ENCODE measurements around the gene NUP107.
"Not testable (repeated sequence)": the region's sequence is repeated elsewhere in the genome, so short reads cannot be mapped to it uniquely, and the experiment has no call there.

NUP107 gene

DNA sequence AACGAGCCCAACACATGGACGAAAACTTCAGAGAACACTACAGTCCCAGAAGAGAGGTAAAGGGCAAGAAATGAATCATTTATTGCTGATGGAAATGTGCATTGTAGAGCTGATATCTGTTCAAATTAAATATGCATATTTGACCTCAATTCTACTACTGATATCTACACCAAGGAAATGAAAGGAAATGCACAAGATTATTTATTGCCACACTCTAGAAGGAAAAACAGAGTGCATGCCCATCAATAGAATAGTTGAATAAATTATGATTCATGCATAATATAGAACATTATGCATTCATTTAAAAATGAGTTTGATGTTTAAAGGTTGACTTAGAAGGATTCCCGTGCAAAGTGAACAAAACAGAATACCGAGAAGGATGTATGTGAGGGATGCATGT lies 15.6 kb upstream of the NUP107 start:
- Histone ChIP-seq H3K27me3 (ENCODE audit: insufficient read depth, low read depth) (no peaks in the 10 kb centered on the region), H3K79me2 (ENCODE audit: insufficient read depth, low read depth) (no peaks in the 10 kb centered on the region), H3K4me1 (ENCODE audit: low read depth, poor library complexity, severe bottlenecking) (peaks cover 10% of the 10 kb centered on the region), H2AFZ (ENCODE audit: low read depth) (no peak overlapping the region), H3K4me2 (no peak overlapping the region), H4K20me1 (ENCODE audit: insufficient read depth) (no peaks in the 10 kb centered on the region), H3K4me3 (IDR thresholded peaks at IDR 0.05; ENCODE audit: insufficient read depth, low read depth, low read length) (no peak overlapping the region), H3K27ac (no peak overlapping the region), H3K36me3 (ENCODE audit: insufficient read depth) (no peaks in the 10 kb centered on the region), H3K9ac (no peak overlapping the region)
- no peak for TF ChIP-seq CTCF (conservative IDR thresholded peaks at IDR 0.05; ENCODE audit: low read depth, low read length)

GRCh38 chr12:68673788-68674187 lies 13.0 kb upstream of the NUP107 start:
- no peaks in the 10 kb centered on the region for H3K79me2 ChIP-seq (ENCODE audit: insufficient read depth, low read depth)
- H3K36me3 ChIP-seq (ENCODE audit: insufficient read depth) = no peaks in the 10 kb centered on the region
- peaks cover 10% of the 10 kb centered on the region for H3K4me1 ChIP-seq (ENCODE audit: low read depth, poor library complexity, severe bottlenecking)
- H3K27me3 ChIP-seq (ENCODE audit: insufficient read depth, low read depth) = no peaks in the 10 kb centered on the region
- no peak overlapping the region for H3K4me2 ChIP-seq
- no peak overlapping the region for H3K27ac ChIP-seq
- no peaks in the 10 kb centered on the region for H4K20me1 ChIP-seq (ENCODE audit: insufficient read depth)
- no peak for TF ChIP-seq CTCF (conservative IDR thresholded peaks at IDR 0.05; ENCODE audit: low read depth, low read length)
- no peak overlapping the region for H3K4me3 ChIP-seq (IDR thresholded peaks at IDR 0.05; ENCODE audit: insufficient read depth, low read depth, low read length)
- H2AFZ ChIP-seq (ENCODE audit: low read depth) = no peak overlapping the region
- H3K9ac ChIP-seq = no peak overlapping the region

GRCh38 chr12:68674376-68674775 lies 12.4 kb upstream of the NUP107 start:
- Histone ChIP-seq H2AFZ (ENCODE audit: low read depth) (no peak overlapping the region), H4K20me1 (ENCODE audit: insufficient read depth) (no peaks in the 10 kb centered on the region), H3K36me3 (ENCODE audit: insufficient read depth) (no peaks in the 10 kb centered on the region), H3K4me1 (ENCODE audit: low read depth, poor library complexity, severe bottlenecking) (peaks cover 10% of the 10 kb centered on the region), H3K27ac (no peak overlapping the region), H3K4me3 (IDR thresholded peaks at IDR 0.05; ENCODE audit: insufficient read depth, low read depth, low read length) (no peak overlapping the region), H3K4me2 (no peak overlapping the region), H3K9ac (no peak overlapping the region), H3K79me2 (ENCODE audit: insufficient read depth, low read depth) (no peaks in the 10 kb centered on the region), H3K27me3 (ENCODE audit: insufficient read depth, low read depth) (no peaks in the 10 kb centered on the region)
- TF ChIP-seq CTCF (conservative IDR thresholded peaks at IDR 0.05; ENCODE audit: low read depth, low read length) = no peak

- H3K4me2 ChIP-seq = no peak overlapping the region
Measured at GRCh38 chr12:68675101-68675842, 11.5 kb upstream of the NUP107 start.

DNA sequence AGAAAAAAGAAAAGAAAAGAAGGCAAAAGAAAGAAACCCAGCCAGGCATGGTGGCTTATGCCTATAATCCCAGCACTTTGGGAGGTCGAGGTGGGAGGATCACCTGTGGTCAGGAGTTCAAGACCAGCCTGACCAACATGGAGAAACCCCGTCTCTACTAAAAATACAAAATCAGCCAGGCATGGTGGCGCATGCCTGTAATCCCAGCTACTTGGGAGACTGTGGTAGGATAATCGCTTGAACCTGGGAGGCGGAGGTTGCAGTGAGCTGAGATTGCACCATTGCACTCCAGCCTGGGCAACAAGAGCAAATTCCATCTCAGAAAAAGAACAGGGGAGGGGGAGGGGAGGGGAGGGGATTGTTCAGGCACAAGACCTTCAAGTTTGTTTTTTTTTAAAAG lies 9.9 kb upstream of the NUP107 start:
- H3K36me3 ChIP-seq (ENCODE audit: insufficient read depth); H2AFZ ChIP-seq (ENCODE audit: low read depth); H3K4me2 ChIP-seq; H3K9ac ChIP-seq; H3K79me2 ChIP-seq (ENCODE audit: insufficient read depth, low read depth); H3K27ac ChIP-seq; H3K27me3 ChIP-seq (ENCODE audit: insufficient read depth, low read depth); H3K4me3 ChIP-seq (IDR thresholded peaks at IDR 0.05; ENCODE audit: insufficient read depth, low read depth, low read length); H4K20me1 ChIP-seq (ENCODE audit: insufficient read depth): not testable (repeated sequence)
- H3K4me1 ChIP-seq (ENCODE audit: low read depth, poor library complexity, severe bottlenecking) = peaks cover 10% of the 10 kb centered on the region

More at GRCh38 chr12:68675101-68675842, 11.5 kb upstream of the NUP107 start:
- H3K4me3 ChIP-seq (IDR thresholded peaks at IDR 0.05; ENCODE audit: insufficient read depth, low read depth, low read length) = no peak overlapping the region
- H3K4me1 ChIP-seq (ENCODE audit: low read depth, poor library complexity, severe bottlenecking) = peaks cover 10% of the 10 kb centered on the region
- no peaks in the 10 kb centered on the region for H3K79me2 ChIP-seq (ENCODE audit: insufficient read depth, low read depth)
- no peak overlapping the region for H3K9ac ChIP-seq
- TF ChIP-seq CTCF (conservative IDR thresholded peaks at IDR 0.05; ENCODE audit: low read depth, low read length) = no peak
- no peaks in the 10 kb centered on the region for H4K20me1 ChIP-seq (ENCODE audit: insufficient read depth)
- no peak overlapping the region for H2AFZ ChIP-seq (ENCODE audit: low read depth)
- H3K27me3 ChIP-seq (ENCODE audit: insufficient read depth, low read depth) = no peaks in the 10 kb centered on the region
- no peak overlapping the region for H3K27ac ChIP-seq
- no peaks in the 10 kb centered on the region for H3K36me3 ChIP-seq (ENCODE audit: insufficient read depth)
